ENCODE measurements around the gene TMPRSS5.

TMPRSS5 gene

GRCh38 chr11:113698515-113698914 lies 7.6 kb downstream of the TMPRSS5 start:
- H3K4me3 ChIP-seq (ENCODE audit: low read depth, low read length), result no peak overlapping the region
- DNase-seq (ENCODE audit: low read depth), result no peak

GRCh38 chr11:113697756-113698407 lies 8.2 kb downstream of the TMPRSS5 start:
- DNase-seq (ENCODE audit: low read depth), result no peak
- no peak overlapping the region for H3K4me3 ChIP-seq (ENCODE audit: low read depth, low read length)

GRCh38 chr11:113697111-113697510 lies 9.0 kb downstream of the TMPRSS5 start:
- H3K4me3 ChIP-seq (ENCODE audit: low read depth, low read length), result no peak overlapping the region
- no peak for DNase-seq (ENCODE audit: low read depth)

GRCh38 chr11:113695207-113695606 lies 10.9 kb downstream of the TMPRSS5 start:
- H3K4me3 ChIP-seq (ENCODE audit: low read depth, low read length), result no peak overlapping the region
- no peak for DNase-seq (ENCODE audit: low read depth)

GRCh38 chr11:113694390-113694789 lies 11.7 kb downstream of the TMPRSS5 start:
- no peak overlapping the region for H3K4me3 ChIP-seq (ENCODE audit: low read depth, low read length)
- DNase-seq (ENCODE audit: low read depth), result no peak

- no peak for DNase-seq (ENCODE audit: low read depth)
- no peak overlapping the region for H3K4me3 ChIP-seq (ENCODE audit: low read depth, low read length)
Measured at GRCh38 chr11:113693030-113693429, 13.1 kb downstream of the TMPRSS5 start.

GRCh38 chr11:113690619-113691569 lies 15.2 kb downstream of the TMPRSS5 start:
- no peak for DNase-seq (ENCODE audit: low read depth)
- H3K4me3 ChIP-seq (ENCODE audit: low read depth, low read length), result no peak overlapping the region

GRCh38 chr11:113689768-113690618 lies 16.1 kb downstream of the TMPRSS5 start:
- no peak for DNase-seq (ENCODE audit: low read depth)

GRCh38 chr11:113685654-113686359 lies 20.3 kb downstream of the TMPRSS5 start:
- no peak overlapping the region for H3K4me3 ChIP-seq (ENCODE audit: low read depth, low read length)
- DNase-seq (ENCODE audit: low read depth), result no peak

More at GRCh38 chr11:113689768-113690618, 16.1 kb downstream of the TMPRSS5 start:
- no peak overlapping the region for H3K4me3 ChIP-seq (ENCODE audit: low read depth, low read length)

- no peak for DNase-seq (ENCODE audit: low read depth)
- no peak overlapping the region for H3K4me3 ChIP-seq (ENCODE audit: low read depth, low read length)
Measured at GRCh38 chr11:113684496-113684895, 21.6 kb downstream of the TMPRSS5 start.

GRCh38 chr11:113683481-113684046 lies 22.5 kb downstream of the TMPRSS5 start:
- DNase-seq (ENCODE audit: low read depth), result no peak
- H3K4me3 ChIP-seq (ENCODE audit: low read depth, low read length), result no peak overlapping the region

- no peak for DNase-seq (ENCODE audit: low read depth)
- H3K4me3 ChIP-seq (ENCODE audit: low read depth, low read length), result no peak overlapping the region
Measured at GRCh38 chr11:113681711-113682413, 24.2 kb downstream of the TMPRSS5 start.

GRCh38 chr11:113681282-113681681 lies 24.8 kb downstream of the TMPRSS5 start:
- H3K4me3 ChIP-seq (ENCODE audit: low read depth, low read length), result no peak overlapping the region
- DNase-seq (ENCODE audit: low read depth), result no peak

- DNase-seq (ENCODE audit: low read depth), result no peak
- H3K4me3 ChIP-seq (ENCODE audit: low read depth, low read length), result no peak overlapping the region
Measured at GRCh38 chr11:113677685-113678084, 28.4 kb downstream of the TMPRSS5 start.

- no peak overlapping the region for H3K4me3 ChIP-seq (ENCODE audit: low read depth, low read length)
- peak; percentile 55 for DNase-seq (ENCODE audit: low read depth)
Measured at GRCh38 chr11:113675565-113675964, 30.5 kb downstream of the TMPRSS5 start.

GRCh38 chr11:113675003-113675561 lies 31.0 kb downstream of the TMPRSS5 start:
- no peak overlapping the region for H3K4me3 ChIP-seq (ENCODE audit: low read depth, low read length)
- peak; percentile 99 for DNase-seq (ENCODE audit: low read depth)

- H3K4me3 ChIP-seq (ENCODE audit: low read depth, low read length), result no peak overlapping the region
- DNase-seq (ENCODE audit: low read depth), result no peak
Measured at GRCh38 chr11:113674397-113674685, 31.8 kb downstream of the TMPRSS5 start.

Data from skeletal muscle cell (primary cell).